ENCODE data around the gene COL12A1. TPM values are rescaled to one million over a fixed set of nuclear protein-coding genes. Genes with fewer than 3 reads are reported as not detected.

COL12A1 gene
- total RNA-seq, 1 donor from 2014 or later = 17.5 TPM

DNA sequence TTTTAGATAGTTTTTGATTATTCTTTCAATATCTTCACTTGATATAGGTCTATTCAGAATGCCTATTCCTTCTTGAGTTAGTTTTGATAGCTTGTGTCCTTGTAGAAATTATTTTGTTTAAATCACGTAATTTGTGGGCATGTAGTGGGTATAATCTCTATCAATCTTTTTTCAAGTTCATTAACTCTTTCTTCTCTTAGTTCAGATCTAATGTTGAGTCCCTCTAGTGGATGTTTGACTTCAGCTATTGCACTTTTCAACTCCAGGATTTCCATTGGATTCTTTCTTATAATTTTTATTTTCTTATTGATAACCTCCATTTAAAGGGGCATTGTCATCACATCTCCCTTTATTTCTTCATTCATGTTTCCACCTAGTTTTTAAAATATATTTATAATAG, 135.6 kb downstream of the COL12A1 start:
- DNase-seq (ENCODE audit: low read depth) = no peak
- no peak overlapping the region for H3K4me3 ChIP-seq (ENCODE audit: low read depth, low read length)
- TF ChIP-seq, protein P1, sequence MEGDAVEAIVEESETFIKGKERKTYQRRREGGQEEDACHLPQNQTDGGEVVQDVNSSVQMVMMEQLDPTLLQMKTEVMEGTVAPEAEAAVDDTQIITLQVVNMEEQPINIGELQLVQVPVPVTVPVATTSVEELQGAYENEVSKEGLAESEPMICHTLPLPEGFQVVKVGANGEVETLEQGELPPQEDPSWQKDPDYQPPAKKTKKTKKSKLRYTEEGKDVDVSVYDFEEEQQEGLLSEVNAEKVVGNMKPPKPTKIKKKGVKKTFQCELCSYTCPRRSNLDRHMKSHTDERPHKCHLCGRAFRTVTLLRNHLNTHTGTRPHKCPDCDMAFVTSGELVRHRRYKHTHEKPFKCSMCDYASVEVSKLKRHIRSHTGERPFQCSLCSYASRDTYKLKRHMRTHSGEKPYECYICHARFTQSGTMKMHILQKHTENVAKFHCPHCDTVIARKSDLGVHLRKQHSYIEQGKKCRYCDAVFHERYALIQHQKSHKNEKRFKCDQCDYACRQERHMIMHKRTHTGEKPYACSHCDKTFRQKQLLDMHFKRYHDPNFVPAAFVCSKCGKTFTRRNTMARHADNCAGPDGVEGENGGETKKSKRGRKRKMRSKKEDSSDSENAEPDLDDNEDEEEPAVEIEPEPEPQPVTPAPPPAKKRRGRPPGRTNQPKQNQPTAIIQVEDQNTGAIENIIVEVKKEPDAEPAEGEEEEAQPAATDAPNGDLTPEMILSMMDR (conservative IDR thresholded peaks at IDR 0.05; ENCODE audit: low read depth, low read length) = no peak

DNA sequence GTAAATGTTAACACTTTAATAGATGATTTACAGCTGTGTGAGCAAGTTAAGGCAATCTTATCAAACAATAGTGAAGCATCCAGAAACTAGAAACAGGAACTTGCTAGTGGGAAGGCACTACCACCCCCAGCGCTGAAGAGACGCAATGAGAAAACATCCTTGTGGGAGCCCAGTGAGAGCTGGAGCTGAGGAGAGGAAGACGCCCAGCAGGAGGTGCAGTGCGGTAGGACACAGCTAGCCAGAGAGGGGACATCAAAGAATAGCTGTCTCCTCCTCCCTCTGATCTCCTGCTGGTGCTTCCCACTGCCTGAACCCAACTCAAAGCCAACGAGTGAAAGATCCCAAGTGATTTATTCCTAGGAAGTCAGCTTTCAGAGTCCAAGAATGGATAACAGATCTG, 140.3 kb downstream of the COL12A1 start:
- no peak overlapping the region for H3K4me3 ChIP-seq (ENCODE audit: low read depth, low read length)
- TF ChIP-seq, protein P1 (conservative IDR thresholded peaks at IDR 0.05; ENCODE audit: low read depth, low read length) = peak; percentile 50
- DNase-seq (ENCODE audit: low read depth) = no peak

DNA sequence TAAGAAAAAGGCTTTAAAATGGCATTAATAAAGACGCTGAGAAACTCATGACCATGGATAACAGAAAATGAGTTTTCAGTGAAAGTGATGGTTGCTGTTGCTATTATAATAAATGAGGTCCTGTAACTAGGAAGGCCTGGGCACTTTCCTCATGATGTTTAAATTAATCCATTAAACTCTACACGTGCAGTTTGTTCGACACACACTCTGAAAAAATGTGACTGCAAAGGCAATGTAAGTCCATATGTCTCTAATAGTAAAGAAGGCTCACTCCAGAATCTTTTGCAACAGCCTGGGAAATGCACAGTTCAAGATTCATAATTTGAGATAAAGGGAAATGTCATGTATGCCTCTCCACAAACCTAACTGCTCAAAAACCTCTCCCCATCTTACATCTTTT, 153.4 kb downstream of the COL12A1 start:
- no peak for DNase-seq (ENCODE audit: low read depth)
- H3K4me3 ChIP-seq (ENCODE audit: low read depth, low read length) = no peak overlapping the region
- TF ChIP-seq, protein P1 (conservative IDR thresholded peaks at IDR 0.05; ENCODE audit: low read depth, low read length) = no peak

DNA sequence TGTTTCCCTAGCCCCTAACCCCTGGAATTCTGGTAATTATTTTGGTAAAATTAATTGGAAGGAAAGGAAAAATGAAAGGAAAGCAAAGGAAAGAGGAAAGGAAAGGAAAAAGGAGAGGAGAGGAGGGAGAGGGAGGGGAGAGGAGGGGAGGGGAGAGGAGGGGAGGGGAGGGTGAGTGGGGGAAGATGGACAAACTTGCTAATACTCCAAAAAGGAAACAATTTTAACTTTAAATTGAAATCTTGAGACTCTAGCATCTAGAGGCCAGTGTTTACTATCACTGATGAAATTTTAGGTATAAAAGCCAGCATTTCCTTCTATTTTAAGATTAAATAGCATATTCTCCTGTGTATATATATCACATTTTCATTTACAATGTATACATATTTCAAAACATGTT, 156.5 kb downstream of the COL12A1 start:
- H3K4me3 ChIP-seq (ENCODE audit: low read depth, low read length) = no peak overlapping the region
- no peak for DNase-seq (ENCODE audit: low read depth)
- TF ChIP-seq, protein P1 (conservative IDR thresholded peaks at IDR 0.05; ENCODE audit: low read depth, low read length) = no peak

DNA sequence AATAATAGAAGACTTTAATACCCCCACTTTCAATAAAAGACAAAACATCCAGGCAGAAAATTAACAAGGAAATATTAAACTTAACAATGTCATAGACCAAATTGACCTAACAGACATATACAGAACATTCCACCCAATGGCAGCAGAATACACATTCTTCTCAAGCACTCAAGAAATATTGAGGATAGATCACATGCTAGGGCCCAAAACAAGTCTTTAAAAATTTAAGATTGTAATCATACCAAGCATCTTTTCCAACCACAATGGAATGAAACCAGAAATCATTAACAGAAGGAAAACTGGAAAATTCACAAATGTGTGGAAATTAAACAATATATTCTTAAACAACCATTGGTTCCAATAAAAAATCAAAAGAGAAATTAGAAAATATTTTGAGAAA, 161.0 kb downstream of the COL12A1 start:
- TF ChIP-seq, protein P1 (conservative IDR thresholded peaks at IDR 0.05; ENCODE audit: low read depth, low read length) = no peak
- DNase-seq (ENCODE audit: low read depth) = no peak
- no peak overlapping the region for H3K4me3 ChIP-seq (ENCODE audit: low read depth, low read length)

DNA sequence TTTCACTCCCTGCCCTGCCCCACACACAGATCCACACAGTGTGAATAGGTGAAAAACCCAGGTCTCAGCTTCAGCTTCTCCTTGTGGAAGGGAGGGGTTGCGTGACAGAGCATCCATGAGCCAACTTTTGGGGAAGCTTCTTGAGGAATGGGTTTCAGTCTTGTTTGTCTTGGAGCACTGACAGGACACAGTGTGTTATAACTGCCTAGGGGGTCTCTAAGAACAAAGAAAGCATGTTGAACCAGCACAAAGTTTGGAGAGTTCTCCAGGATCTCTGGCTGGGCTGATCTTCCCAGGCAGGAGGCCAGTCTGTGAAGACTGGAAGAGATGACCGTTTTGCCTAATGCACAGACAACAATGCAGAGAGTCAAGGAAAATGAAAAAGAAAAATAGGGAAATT, 164.5 kb downstream of the COL12A1 start:
- no peak overlapping the region for H3K4me3 ChIP-seq (ENCODE audit: low read depth, low read length)
- TF ChIP-seq, protein P1 (conservative IDR thresholded peaks at IDR 0.05; ENCODE audit: low read depth, low read length) = no peak
- DNase-seq (ENCODE audit: low read depth) = no peak

Other genes starting within 250 kb of the COL12A1 start
- 322 and 342 TPM in 2 replicates for gene COX7A2, start 37.7 kb upstream of the COL12A1 start, total RNA-seq
- gene TMEM30A, start 78.7 kb upstream of the COL12A1 start, total RNA-seq = 62.7 and 73.1 TPM in 2 replicates